ENCODE data around the gene CDH24.

DNA sequence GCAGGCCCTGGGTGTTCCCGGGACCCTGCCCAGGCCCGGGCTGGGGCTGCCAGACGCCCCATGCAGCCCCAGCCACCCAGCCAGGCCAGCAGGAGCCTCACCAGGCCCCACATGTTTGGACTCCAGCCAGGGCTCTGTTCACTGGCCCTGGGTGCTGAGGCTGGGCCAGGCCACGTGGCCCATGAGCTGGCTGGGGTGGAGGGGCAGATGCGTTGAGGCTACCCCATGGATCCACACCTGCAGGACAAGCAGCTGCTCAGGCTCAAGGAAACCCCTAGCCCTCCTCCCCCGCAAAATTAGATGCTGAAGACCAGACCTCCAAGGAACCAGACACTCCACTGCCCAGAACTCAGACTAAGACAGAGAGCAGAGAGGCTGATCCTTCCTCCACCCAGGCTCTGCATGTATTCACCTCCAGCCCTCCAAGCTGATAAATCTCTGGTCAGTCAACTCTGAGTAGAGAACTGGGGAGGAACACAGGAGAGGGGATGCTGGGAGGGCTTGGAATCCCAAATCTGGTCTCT is 1.6 kb downstream of the CDH24 start:
- TF ChIP-seq, protein P1, sequence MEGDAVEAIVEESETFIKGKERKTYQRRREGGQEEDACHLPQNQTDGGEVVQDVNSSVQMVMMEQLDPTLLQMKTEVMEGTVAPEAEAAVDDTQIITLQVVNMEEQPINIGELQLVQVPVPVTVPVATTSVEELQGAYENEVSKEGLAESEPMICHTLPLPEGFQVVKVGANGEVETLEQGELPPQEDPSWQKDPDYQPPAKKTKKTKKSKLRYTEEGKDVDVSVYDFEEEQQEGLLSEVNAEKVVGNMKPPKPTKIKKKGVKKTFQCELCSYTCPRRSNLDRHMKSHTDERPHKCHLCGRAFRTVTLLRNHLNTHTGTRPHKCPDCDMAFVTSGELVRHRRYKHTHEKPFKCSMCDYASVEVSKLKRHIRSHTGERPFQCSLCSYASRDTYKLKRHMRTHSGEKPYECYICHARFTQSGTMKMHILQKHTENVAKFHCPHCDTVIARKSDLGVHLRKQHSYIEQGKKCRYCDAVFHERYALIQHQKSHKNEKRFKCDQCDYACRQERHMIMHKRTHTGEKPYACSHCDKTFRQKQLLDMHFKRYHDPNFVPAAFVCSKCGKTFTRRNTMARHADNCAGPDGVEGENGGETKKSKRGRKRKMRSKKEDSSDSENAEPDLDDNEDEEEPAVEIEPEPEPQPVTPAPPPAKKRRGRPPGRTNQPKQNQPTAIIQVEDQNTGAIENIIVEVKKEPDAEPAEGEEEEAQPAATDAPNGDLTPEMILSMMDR (IDR thresholded peaks at IDR 0.05), result no peak
- no peak for TF ChIP-seq EZH2 (IDR thresholded peaks at IDR 0.05; ENCODE audit: borderline replicate concordance, insufficient read depth, low read depth, low read length, poor library complexity, severe bottlenecking)

Measured in B cell (primary cell).